GM21529 (cell line): ENCODE measurements around the gene EYS.
"Not testable (repeated sequence)": the region's sequence is repeated elsewhere in the genome, so short reads cannot be mapped to it uniquely, and the experiment has no call there.

Experiments
- ATAC-seq: cut with Tn5 transposase; IDR thresholded peaks from one replicate; pipeline ENCODE4 v1.9.1; 2021; ENCODE audit not compliant: unreplicated experiment

Gene EYS

GRCh38 chr6:65469650-65470049, 237.4 kb downstream of the EYS start:
- ATAC-seq, result no peak

- no peak for ATAC-seq
Measured at GRCh38 chr6:65468307-65468706, 238.7 kb downstream of the EYS start.

GRCh38 chr6:65461121-65461520, 245.9 kb downstream of the EYS start:
- ATAC-seq, result no peak

GRCh38 chr6:65452333-65452732, 254.7 kb downstream of the EYS start:
- no peak for ATAC-seq

GRCh38 chr6:65450451-65450850, 256.6 kb downstream of the EYS start:
- no peak for ATAC-seq

GRCh38 chr6:65449926-65450325, 257.1 kb downstream of the EYS start:
- ATAC-seq, result no peak

- ATAC-seq, result no peak
Measured at GRCh38 chr6:65448866-65449265, 258.2 kb downstream of the EYS start.

GRCh38 chr6:65436281-65436680, 270.7 kb downstream of the EYS start:
- no peak for ATAC-seq

GRCh38 chr6:65416621-65417020, 290.4 kb downstream of the EYS start:
- no peak for ATAC-seq

- ATAC-seq, result no peak
Measured at GRCh38 chr6:65410309-65410708, 296.7 kb downstream of the EYS start.

- ATAC-seq, result no peak
Measured at GRCh38 chr6:65402564-65402963, 304.5 kb downstream of the EYS start.

- no peak for ATAC-seq
Measured at GRCh38 chr6:65399355-65400084, 307.5 kb downstream of the EYS start.

- ATAC-seq, result no peak
Measured at GRCh38 chr6:65398851-65399250, 308.2 kb downstream of the EYS start.

- ATAC-seq, result no peak
Measured at GRCh38 chr6:65350530-65350929, 356.5 kb downstream of the EYS start.

- not testable (repeated sequence) for ATAC-seq
Measured at GRCh38 chr6:65302655-65303054, 404.4 kb downstream of the EYS start.

- ATAC-seq, result no peak
Measured at GRCh38 chr6:65299236-65299635, 407.8 kb downstream of the EYS start.

GRCh38 chr6:65295812-65296211, 411.2 kb downstream of the EYS start:
- ATAC-seq, result no peak

GRCh38 chr6:65289491-65289890, 417.5 kb downstream of the EYS start:
- ATAC-seq, result no peak

- no peak for ATAC-seq
Measured at GRCh38 chr6:65285275-65285674, 421.8 kb downstream of the EYS start.

- ATAC-seq, result no peak
Measured at GRCh38 chr6:65280060-65280459, 427.0 kb downstream of the EYS start.

- ATAC-seq, result no peak
Measured at GRCh38 chr6:65262241-65262640, 444.8 kb downstream of the EYS start.

- ATAC-seq, result no peak
Measured at GRCh38 chr6:65259982-65260381, 447.0 kb downstream of the EYS start.

GRCh38 chr6:65259059-65259458, 448.0 kb downstream of the EYS start:
- no peak for ATAC-seq
